ENCODE results near the gene FHIT.

DNA sequence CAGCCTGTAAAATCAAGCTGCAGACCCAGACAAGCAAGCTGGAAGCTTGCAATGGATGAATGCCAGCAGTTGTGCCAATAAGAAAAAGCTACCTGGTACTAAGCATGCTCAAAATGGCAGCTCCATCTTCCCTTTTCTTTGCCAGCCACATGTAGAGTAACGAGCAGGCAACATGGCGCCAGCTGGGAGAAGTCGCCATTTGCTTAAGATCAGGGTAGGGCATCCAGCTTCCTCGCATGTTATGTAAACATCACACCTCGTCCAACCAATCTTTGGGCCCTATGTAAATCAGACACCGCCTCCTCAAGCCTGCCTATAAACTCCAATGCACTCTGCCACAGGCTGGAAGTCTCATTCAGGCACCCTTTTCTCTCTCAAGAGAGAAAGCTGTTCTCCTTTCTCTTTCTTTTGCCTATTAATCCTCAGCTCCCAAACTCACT lies 973.9 kb downstream of the FHIT start:
- no peak for TF ChIP-seq POLR2AphosphoS5 (IDR thresholded peaks at IDR 0.05)
- TF ChIP-seq, protein P1, sequence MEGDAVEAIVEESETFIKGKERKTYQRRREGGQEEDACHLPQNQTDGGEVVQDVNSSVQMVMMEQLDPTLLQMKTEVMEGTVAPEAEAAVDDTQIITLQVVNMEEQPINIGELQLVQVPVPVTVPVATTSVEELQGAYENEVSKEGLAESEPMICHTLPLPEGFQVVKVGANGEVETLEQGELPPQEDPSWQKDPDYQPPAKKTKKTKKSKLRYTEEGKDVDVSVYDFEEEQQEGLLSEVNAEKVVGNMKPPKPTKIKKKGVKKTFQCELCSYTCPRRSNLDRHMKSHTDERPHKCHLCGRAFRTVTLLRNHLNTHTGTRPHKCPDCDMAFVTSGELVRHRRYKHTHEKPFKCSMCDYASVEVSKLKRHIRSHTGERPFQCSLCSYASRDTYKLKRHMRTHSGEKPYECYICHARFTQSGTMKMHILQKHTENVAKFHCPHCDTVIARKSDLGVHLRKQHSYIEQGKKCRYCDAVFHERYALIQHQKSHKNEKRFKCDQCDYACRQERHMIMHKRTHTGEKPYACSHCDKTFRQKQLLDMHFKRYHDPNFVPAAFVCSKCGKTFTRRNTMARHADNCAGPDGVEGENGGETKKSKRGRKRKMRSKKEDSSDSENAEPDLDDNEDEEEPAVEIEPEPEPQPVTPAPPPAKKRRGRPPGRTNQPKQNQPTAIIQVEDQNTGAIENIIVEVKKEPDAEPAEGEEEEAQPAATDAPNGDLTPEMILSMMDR (IDR thresholded peaks at IDR 0.05), result no peak
